Cardiac fibroblast (primary cell): ENCODE results near the gene GALNT18.
A peak's percentile ranks its signal among the peaks of the same experiment; 100 is the strongest.

ENCODE experiments used
- DNase-seq, 2 donors: peaks; one replicate each; pipeline versions ENCODE4 v3.0.0 to v3.0.0-alpha.2; 2010; ENCODE audit warnings: low read depth in 2 of 2
- H3K4me3 ChIP-seq, 2 donors: replicated peaks in 1 of 2; 1 replicate in 1 of 2; 2 replicates in 1 of 2; pipeline ENCODE4 v1.5.1; 2011; ENCODE audit warnings: low read depth in 2 of 2, low read length in 2 of 2, mild to moderate bottlenecking in 2 of 2, moderate library complexity in 1 of 2
- TF ChIP-seq, protein P1 (sequence below): IDR thresholded peaks from one replicate; pipeline ENCODE4 v1.5.1; 2011; ENCODE audit warnings: low read depth, mild to moderate bottlenecking, low read length, inconsistent platforms

Gene GALNT18

DNA sequence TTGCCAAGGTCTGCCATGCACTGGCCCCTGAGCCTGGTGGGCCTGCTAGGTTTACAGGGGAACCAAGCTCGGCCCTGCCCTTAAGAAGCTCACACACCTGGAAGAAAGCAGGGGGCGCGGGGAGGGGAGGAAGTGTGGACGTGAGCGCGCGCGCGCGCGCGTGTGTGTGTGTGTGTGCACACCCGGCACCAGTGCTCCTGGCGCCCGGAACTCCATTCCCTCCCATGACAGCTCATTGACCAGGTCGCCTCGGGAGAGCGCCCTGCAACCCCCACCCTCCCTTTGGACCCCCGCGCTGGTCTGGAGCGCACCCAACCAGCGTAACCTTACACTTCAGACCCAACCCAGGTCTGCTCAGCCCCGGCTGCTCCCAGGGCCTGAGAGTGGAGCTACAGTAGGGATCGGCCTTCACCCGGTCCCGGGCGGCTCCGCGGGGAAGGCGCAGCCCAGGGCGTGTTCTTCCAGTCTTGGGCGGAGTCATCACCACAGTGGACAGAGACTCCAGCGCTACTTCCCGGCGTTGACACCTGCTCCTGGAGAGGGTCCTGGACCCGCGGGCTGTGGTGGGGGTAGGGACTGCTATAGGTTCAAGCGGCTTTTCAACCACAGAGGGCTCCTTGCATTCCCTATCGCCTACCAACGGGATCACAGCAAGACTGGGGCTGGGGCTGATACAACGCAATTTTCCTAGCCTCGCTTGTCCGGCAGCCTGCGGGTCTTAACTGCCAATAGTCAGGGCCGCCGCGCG is 1.5 kb downstream of the GALNT18 start:
- TF ChIP-seq, protein P1, sequence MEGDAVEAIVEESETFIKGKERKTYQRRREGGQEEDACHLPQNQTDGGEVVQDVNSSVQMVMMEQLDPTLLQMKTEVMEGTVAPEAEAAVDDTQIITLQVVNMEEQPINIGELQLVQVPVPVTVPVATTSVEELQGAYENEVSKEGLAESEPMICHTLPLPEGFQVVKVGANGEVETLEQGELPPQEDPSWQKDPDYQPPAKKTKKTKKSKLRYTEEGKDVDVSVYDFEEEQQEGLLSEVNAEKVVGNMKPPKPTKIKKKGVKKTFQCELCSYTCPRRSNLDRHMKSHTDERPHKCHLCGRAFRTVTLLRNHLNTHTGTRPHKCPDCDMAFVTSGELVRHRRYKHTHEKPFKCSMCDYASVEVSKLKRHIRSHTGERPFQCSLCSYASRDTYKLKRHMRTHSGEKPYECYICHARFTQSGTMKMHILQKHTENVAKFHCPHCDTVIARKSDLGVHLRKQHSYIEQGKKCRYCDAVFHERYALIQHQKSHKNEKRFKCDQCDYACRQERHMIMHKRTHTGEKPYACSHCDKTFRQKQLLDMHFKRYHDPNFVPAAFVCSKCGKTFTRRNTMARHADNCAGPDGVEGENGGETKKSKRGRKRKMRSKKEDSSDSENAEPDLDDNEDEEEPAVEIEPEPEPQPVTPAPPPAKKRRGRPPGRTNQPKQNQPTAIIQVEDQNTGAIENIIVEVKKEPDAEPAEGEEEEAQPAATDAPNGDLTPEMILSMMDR, result no peak
- DNase-seq, result no peak

DNA sequence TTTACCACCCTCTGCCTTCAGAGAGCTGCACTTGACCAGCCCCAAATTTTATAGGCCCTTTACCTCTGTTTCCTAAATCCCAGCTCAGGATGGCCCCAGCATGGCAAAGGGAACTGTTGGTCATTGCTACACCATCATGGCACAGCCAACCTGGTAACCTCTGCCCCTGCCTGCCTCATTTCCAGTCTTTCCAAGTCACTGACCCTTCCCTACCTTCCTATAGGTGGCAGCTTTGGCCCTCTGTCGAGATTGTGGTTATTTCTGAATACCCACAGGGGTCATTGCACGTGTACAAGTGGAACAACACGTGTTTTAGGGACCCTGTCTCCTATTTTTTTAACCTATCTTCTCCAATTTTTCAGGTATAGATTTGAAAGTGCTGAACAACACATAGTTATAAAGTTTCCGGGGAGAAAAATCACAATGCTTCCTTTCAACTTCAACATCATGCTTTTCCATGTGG is 2.8 kb downstream of the GALNT18 start:
- no peak overlapping the region for H3K4me3 ChIP-seq
- TF ChIP-seq, protein P1, result no peak
- DNase-seq, result no peak

More for the DNA sequence above, 1.5 kb downstream of the GALNT18 start:
- H3K4me3 ChIP-seq, result no peak overlapping the region

DNA sequence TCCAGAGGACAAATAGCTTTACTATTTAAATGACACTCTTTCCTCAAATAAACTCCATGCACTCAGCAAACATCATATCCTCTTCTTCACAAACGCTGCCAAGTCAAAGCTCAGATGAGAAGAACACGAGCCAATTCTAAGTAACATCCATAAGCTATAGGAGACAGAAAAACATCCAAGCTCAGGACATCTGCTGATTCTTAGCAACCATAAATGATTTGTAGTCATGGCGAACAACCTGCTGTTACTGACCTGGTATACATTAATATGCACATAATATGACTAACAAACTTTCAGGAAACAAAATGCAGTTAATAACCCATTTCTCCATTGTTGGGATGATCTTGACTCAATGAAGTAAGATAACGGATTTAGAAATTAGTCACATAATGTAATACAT is 6.7 kb downstream of the GALNT18 start:
- H3K4me3 ChIP-seq, result no peak overlapping the region
- TF ChIP-seq, protein P1, result no peak
- no peak for DNase-seq

DNA sequence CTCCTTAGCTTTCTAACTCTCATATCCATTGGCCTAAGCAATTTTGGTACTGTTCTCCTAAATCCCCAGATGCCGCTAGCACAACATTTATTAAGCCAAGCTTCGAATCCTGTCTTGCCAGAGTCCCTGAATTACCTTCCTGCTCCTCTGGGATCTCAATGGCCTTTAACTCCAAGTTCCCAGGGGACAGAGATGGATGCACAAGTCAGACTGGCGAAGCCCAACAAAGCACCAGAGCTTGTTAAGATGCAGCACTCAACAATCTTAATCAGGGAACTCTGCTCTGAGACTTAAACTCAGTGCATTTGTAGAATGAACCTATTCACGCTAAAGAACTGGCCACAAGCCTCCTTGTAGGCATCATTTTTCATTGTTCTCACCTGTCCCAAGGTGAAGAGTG is 9.4 kb downstream of the GALNT18 start:
- no peak overlapping the region for H3K4me3 ChIP-seq
- TF ChIP-seq, protein P1, result no peak
- DNase-seq, result no peak

DNA sequence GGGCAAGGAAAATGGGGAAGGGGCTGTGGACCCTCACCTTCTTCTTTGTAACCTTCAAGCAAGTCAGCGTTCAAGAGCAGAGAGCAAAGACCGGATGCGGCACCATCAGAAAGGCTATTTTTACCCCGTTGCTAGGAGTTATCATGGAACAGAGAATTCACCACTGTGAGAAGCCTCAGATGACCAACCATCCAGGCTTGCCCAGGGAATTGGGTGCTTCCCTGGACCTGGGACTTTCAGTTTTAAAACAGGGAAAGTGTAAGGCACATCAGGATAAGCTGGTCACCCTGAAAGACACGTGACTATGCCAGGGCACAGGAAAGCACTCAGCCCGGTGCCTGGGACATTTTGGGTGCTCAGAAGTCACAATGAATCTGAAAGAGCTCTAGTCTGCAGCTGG is 10.4 kb downstream of the GALNT18 start:
- H3K4me3 ChIP-seq, result no peak overlapping the region
- TF ChIP-seq, protein P1, result no peak
- DNase-seq, result no peak

DNA sequence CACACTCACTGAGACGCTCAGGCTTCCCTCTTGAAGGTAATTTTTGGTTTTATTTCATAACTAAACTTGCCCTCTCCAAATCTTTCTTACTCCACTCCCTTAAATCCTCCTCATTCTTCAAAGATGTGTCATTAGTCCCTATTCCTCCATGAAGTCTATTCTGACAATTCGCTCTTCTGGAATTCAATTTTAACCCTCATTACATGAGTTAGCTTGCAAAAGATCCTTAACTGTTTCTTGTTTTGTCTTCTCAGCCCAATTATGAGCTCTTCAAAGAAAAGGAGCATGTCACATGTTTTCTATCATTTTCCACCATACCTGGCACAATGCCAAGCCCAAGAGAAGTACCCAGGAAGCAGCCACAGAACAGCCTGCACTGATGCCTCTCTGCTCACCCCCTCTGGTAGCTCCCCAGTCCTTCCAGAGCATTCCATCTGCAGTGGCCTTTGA is 13.0 kb downstream of the GALNT18 start:
- H3K4me3 ChIP-seq, result no peak overlapping the region
- TF ChIP-seq, protein P1, result no peak
- DNase-seq, result peak; percentile 18 to 19
